ENCODE measurements around the gene FGF4.
"Not testable (repeated sequence)": the region's sequence is repeated elsewhere in the genome, so short reads cannot be mapped to it uniquely, and the experiment has no call there.

The FGF4 gene

DNA sequence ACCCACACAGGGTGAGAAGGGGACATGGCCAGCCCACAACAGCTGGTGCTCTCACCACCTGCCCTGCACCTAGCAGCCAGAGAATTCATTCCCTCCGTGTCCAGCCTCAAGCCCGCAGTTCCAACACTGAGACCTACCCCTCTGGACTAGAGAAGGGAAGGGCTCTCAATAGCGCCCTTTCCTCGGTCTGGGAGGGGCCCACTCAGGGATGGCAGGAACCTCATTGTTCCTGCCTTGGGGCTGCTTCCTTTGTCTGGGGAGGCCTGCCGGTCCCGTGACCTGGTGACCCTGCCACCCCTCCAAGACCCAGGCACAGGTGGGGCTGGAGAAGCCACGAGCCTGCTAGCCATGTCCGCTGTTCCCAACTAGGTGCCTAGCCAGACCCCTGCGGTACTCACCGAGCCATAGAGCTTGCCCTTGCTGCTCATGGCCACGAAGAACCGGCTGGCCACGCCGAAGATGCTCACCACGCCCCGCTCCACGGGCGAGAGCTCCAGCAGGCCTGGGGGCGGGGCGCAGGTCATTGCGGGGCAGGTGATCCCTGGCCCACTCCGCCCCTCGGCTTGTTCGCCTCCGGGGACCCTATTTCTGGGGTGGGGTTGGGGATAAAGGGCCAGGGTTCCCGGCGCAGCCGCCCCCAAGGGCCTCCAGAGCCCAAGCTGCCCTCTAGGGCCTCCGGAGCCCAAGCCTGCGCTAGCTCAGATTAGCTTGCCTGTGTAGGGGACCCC lies 1.4 kb downstream of the FGF4 start:
- no peak for DNase-seq (ENCODE audit: low read depth)

DNA sequence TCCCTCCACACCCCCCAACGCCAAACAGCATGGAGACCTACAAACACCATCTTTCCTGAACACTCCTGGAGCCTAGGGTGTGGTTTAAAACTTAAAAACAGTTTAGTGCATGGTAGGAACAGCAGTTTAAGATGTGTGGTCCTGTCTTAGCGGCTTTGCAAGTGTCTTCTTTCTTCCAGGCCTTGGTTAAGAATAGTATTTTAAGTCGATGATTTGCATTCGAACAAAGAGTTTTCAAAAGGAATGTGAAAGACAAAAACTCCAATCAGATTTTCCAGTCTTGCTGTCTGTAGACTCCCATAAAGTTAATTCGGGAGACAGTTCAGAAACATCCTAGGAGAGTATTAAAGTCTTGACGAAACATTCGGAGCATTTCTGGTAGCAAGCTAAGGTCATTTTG lies 3.7 kb downstream of the FGF4 start:
- no peak for DNase-seq (ENCODE audit: low read depth)

DNA sequence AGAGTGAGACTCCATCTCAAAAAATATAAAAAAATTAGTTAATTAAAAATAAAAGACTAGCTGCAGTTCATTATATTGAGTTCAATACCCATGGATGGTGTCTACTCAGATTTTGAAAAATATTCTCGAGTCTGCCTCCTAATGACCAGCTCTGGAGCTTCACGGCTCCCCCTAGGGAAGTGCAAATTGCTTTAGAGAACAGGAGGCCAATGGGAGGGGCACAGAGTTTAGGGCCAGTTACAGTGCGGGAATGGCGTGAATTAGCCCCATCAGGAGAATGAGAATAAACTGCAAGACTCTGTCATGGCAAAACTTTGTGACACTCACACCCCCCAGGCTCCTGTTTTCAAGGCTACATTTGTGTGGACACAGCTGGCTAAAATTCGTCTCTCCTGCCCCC lies 4.6 kb downstream of the FGF4 start:
- no peak for DNase-seq (ENCODE audit: low read depth)

DNA sequence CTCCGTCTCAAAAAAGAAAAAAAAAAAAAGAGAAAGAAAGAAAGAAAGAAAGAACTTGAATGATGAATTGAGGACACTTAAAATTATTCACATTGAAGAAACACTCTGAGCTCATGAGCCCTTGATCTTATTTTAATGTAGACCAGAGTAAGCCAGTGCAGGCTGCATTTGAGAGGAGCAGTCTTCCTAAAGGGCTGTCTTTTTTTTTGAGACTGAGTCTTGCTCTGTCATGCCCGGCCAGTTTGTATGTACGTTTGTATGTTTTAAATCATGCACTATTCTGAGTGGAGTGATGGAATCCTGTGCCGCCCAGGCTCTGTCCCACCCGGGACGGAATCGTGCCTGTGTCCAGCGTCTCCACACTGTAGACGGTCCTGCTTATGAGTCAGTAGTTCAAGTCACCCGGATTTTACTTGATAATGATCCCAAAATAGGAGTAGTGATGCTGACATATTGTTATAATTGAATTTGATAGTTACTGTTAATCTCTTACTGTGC lies 9.6 kb downstream of the FGF4 start:
- no peak for DNase-seq (ENCODE audit: low read depth)

DNA sequence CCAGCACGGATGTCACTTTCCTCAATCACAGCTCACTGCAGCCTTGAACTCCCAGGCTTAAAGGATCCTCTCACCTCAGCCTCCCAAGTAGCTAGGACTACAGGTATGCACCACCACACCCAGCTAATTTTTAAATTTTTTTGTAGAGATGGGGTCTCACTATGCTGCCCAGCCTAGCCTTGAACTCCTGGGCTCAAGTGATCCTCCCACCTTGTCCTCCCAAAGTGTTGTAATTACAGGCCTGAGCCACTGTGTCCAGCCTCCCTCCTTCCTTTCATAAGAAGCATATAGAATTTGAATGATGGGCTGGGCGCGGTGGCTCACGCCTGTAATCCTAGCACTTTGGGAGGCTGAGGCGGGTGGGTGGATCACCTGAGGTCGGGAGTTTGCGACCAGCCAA lies 10.2 kb downstream of the FGF4 start:
- not testable (repeated sequence) for DNase-seq (ENCODE audit: low read depth)

DNA sequence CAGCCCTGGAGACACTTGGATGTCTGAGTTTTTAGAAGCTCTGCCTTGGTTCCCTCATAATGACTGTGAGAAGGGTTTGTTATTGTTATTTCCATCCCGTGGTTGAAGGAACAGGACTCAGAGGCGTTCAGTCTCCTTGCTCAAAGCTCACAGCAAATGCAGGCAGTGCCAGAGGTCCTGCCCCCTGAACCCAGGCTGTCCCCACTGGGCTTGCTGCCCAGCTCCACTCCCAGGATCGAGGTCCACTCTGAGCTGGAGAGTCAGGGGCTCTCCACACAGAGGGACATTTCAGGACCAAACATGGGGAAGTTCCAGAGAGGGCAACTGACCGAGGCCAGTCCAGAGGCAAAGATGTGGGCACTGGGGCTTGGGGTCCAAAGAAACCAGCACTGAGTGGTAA lies 14.8 kb downstream of the FGF4 start:
- no peak for DNase-seq (ENCODE audit: low read depth)

DNA sequence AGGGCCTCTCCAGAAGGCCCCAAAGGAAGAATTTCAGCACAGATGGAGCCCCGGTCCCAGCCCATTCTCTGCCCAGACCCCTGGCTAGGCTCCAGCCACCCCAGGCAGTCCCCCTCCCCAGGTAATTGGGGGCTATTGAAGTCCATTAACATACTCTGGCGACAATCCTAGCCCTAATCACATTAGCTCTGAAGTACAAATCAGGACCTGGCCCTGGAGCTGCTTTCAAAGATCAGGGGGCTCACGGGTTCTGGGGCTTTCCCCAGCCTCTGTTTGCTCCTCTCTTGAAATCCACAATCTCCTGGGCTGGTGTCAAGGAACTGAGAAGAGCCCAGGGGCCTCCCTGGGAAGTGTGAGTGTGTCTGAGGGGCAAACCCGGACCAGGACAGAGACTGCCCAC lies 22.3 kb downstream of the FGF4 start:
- no peak for DNase-seq (ENCODE audit: low read depth)

DNA sequence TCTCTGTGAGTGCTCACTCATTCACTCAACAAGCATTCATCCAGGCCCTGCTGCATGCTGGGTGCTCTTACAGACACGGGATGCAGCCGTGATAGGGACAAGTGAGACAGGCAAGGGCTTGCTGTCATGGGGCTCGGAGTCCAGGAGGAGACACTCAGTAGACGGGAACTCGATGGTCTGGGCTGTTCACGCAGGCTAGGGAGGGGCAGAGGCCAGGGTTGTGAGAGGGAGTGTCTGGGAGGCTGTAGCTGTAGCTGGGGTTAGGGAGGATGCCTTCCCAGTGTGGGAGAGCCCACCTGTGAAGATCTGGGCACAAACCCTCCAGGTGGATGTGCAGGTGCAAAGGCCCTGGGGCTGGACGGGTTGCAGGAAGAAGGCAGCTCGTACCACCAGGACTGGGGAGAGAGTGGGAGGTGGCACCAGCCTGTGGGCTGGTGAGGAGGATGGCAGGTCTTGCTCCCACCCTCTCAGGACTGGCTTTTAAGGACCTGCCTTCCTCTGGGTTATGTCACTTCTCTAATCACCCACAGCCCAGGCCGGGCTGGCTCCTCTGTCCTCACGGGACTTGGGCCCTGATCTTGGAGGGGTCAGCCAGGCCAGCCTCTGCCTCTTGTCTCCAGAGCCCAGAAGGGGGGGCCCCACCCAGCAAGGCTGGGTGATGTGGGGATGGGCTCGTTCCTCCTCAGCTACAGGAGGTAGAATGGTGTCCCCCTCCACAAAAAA lies 24.1 kb downstream of the FGF4 start:
- DNase-seq (ENCODE audit: low read depth) = no peak

DNA sequence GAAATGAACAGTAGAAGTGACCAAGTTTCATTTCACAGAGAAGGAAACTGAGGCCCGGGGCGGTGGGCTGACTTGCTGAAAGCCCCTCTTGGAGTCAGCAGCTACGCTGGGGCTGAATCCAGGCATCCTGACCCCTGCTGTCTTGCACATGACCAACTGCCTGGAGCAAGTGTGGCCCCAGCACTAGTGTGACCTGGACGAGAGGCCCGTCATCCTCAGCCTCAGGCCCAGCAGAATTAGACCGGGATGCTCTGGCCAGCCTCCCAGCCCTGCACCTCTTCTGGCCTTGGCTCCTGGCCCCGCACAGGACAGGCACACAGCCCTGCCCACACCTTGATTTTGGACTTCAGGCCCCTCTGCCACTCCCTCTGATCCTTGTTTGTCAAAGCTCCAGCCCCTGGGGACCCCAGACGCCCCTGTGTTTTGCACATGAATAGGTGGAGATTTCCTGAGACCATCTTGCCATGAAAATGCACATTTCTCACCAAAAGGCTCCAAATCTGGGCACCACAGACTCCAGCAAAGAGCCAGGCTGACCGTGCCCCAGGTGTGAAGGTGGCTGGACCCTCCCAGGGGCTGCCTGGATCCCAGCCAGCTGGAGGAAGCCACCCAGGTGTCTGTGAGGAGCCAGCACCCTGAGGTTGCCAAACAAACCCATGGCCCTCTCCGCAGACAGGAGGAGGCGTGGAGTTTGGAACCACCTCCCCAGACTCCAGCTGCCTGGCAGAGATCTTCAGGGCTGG lies 24.9 kb downstream of the FGF4 start:
- no peak for DNase-seq (ENCODE audit: low read depth)

DNA sequence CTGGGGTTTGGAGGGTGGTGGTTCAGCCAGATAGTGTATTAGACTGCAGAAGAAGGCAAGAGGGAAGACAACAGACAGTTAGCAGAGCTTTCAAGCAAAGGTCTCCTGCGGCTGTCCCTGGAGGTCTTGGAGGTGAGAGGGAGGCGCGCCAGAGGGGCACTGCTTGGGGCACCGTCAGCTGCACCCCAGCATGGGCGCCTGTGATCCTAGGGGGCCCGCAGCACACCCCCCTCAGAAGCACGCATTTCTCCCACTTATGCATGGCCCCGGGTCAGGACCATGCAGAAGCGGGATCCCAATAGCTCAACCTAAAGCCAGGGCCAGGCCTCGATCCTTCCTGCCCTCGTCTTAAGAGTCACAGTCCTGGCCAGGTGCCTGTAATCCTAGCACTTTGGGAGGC lies 26.5 kb downstream of the FGF4 start:
- DNase-seq (ENCODE audit: low read depth) = no peak

DNA sequence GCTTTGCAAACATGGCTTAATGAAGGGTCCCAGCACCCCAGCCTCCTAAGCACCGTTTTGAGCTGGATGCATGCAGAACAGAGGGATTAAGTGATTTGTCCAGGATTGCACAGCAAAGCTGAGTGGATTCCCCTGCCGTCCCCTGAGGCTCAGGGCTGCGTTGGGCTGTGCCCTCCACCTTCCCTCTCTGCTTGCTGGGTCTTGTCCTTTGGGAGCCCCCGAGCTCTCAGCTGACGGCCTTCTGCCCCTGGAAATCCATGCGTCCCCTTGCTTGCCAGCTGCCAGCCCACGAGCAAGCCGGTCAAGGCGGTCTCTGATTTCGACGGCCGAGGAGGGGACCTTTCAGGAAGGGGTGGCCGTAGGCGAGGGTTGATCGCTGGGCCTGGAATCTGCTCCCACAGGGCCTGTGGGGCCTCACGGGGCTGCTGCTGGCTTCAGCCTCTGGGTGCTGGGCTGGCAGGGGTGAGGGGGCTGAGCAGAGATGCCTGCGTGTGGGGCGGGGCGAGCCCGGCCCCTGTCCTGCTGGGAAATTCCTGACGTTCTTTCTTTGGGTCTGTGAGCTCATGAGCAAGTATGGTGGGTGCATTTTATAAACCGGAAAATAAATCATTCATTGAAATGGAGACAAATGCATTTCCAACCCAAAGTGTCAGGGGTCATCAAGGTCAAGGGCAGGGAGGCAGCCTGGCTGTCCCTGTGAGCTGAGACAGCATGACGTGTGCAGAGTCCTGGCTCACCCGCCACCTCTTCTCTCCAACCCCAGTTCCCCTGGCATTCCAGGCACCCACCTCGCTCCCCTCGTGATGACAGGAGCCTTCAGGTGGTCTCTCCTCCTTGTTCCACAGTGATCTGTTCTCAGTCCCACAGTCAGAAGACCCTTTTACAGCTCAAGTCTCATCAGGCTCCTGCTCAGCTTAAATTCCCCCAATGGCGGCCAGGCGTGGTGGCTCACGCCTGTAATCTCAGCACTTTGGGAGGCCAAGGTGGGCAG lies 28.1 kb downstream of the FGF4 start:
- no peak for DNase-seq (ENCODE audit: low read depth)

DNA sequence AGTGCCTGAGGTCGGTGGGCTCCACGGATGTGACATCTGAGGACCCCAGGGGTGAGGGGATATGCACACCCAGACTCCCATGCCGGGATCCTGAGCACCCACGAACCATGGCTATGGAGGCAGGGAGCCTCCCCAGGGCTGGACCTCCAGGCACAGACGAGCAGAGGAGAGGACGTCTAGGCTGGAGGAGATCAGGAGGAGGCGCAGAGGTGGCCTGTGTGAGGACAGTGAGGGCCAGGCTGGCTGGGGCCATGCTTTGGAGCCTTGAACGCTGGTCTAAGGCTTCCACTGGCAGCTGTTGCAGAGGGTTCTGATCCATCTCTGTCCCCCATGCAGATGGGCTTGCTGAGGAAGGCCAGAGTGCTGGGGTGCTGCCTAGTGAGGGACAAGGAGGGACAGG lies 29.0 kb downstream of the FGF4 start:
- no peak for DNase-seq (ENCODE audit: low read depth)

DNA sequence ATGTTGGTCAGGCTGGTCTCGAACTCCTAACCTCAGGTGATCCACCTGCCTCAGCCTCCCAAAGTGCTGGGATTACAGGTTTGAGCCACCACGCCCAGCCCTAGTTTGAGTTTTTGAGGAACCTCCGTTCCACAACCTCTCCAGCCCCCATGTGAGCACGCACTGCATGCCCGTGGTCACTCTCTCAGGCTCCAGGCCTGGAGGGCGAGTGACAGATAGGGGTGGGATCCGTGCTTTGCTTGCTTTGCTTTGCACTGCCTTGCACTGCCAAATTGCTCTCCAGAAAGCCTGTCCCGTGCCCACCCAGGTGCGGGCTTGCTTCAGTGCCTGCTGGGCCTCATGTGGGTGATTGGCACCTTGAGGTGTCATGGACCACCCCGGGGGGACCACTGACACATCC lies 29.9 kb downstream of the FGF4 start:
- DNase-seq (ENCODE audit: low read depth) = no peak

DNA sequence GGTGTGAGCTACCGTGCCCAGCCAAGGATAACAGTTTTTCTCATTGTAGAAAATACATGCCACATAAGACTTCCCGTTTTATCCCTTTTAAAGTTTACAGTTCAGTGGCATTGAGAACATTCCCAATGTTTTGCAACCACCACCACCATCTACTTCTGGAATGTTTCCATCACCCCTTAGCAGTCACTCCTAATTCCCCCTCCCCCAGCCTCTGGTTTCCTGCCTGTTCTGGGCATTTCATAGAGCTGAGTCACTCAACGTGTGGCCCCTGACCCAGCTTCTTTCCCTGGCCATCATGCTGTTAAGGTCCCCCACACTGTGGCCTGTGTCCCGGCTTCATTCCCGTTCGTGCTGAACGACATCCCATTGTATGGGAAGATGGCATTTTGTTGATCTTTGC lies 30.7 kb downstream of the FGF4 start:
- no peak for DNase-seq (ENCODE audit: low read depth)

DNA sequence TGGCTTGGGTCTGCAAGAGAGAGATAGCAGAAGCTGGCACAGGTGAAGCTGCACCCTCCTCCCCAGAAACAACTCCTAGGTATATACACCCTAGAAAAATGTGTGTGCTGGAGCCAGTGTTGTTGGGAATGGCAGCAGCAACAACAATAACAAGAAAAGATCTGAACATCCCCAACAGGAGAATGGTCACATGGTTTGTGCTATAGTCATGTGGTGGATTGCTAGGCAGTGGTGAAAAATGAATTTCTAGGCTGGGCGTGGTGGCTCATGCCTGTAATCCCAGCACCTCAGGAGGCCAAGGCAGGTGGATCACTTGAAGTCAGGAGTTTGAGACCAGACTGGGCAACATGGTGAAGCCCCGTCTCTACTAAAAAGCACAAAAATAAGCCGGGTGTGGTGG lies 40.3 kb downstream of the FGF4 start:
- DNase-seq (ENCODE audit: low read depth) = no peak

DNA sequence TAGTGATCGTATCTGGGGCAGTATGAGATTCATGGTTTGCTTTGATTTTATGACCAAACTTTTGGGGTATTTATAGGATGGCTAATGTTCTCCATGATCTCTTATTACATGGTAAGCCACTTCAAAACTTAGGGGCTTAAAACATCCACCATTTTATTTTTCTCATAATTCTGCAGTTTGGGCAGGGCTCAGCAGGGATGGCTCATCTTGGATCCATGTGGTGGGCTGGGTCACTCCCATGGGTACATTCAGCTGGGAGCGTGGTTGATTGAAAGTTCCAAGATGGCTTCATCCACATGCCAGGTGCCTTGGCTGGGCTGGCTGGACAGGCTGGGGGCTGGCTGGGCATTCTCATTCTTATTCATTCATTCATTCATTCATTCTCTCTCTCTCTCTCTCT lies 40.8 kb downstream of the FGF4 start:
- no peak for DNase-seq (ENCODE audit: low read depth)

DNA sequence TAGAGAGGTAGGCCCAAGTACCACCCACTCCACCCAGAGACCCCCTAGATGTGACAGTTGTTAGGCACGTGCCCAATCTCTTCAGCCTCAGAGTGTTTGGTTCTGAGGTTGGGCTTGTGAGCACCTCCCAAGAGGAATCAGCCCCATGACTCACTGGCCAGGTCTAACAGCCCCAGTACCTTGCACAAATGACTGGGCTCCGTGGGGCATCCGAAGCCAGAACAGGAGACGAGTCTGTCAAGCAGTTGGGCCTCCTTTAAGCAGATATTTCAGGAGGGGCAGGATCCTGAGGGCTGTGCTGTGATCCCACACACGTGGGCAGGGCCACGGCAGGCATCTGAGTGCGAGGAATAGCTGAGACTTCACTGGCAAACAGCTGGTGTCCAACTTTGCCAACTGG lies 42.2 kb downstream of the FGF4 start:
- DNase-seq (ENCODE audit: low read depth) = no peak

DNA sequence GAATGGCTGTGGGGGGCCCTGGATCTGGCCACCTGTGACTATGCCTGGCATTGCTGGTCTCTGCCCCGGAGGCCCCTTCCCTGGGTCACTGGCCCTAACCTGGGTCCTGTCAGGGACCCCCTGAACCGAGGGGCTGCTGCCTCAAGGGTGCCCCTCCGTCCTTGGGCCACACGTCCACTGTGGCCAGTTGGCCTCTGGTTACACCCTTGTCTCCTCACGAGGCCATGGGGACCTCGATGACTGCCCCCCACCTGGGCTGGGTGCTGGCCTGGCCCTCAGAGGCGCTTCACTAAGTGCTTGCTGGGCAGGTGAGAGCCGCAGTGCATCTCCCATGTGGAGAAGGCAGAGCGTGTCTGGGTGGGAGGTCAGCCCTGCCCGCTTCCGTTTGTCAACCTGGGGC lies 44.0 kb downstream of the FGF4 start:
- no peak for DNase-seq (ENCODE audit: low read depth)

DNA sequence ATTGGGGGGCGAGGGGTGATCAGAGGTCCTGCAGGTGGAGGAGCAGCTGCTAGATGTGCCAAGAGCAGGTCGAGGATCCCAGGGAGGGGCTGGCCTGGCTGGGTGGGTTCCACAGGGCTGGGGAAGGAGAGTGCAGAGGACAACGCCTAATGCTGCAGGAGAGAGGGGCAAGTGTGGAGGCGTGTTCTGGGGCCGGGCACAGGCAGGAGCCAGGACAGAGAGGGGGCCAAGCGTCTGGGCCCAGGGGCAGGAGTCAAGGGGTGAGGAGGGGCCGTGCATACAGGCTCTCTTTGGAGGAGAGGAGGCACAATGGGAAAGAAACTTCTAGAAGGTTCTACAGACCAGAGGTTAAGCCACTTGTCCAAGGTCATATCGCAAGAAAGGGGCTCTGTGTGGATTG lies 44.6 kb downstream of the FGF4 start:
- DNase-seq (ENCODE audit: low read depth) = no peak

DNA sequence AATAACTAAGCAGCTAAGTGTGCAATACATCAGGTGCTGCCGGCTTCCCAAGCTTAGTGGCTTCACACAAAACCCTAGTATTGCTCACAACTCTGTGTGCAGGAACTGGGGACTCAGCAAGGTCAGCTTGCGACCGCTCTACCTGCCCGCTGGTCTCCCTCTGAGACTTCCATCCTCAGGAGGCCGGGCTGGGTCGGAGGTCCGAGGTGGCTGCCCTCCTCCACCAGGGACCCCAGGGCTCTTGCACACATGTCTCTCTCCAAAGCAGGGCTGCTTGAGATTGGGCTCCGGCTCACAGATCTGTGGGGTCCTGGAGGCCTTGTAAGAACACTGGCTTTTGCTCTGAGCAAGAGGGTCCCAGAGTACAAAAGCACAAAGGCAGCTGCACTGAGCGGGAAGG lies 45.9 kb downstream of the FGF4 start:
- DNase-seq (ENCODE audit: low read depth) = no peak

DNA sequence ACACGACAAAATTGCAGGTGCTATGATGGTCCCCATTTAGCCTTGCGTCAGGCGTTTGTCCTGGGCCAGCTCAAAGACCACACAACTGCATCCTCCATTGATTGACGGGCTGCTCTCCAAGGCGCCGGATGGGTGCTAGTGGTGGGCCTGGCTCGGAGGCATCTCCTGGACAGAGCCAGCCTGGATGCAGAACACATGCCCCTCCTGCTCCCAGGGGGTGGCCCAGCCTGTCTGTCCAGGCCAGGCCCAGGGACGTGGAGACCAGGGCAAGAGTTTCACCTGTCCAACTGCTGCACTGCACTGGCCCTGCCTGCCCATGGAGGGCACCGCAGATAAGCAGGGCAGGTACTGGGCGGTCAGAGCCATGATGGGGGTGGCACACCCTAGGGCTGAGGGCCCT lies 47.9 kb downstream of the FGF4 start:
- no peak for DNase-seq (ENCODE audit: low read depth)

DNA sequence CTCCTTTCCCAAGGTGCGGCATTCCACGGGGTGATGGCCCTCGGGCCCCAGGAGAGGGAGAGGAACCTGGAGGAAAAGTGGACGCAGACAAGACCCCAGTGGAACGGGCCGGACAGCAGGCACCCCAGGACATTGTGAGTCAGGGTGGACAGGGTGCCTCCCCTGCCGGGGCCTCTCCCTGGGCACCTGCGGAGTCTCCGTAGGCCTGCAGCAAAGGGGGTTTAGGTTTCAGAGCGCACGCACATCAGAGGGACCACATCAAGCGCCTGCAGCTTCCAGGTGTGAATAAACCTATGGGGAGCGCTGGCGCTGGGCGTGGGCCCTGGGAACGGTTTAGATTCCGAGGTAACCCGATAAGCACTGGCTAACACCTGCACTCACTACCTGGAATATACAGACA lies 48.7 kb downstream of the FGF4 start:
- no peak for DNase-seq (ENCODE audit: low read depth)

Data from GM04503 (cell line).